ENCODE data around the gene BAHCC1.
A peak's percentile ranks its signal among the peaks of the same experiment; 100 is the strongest.

The BAHCC1 gene

DNA sequence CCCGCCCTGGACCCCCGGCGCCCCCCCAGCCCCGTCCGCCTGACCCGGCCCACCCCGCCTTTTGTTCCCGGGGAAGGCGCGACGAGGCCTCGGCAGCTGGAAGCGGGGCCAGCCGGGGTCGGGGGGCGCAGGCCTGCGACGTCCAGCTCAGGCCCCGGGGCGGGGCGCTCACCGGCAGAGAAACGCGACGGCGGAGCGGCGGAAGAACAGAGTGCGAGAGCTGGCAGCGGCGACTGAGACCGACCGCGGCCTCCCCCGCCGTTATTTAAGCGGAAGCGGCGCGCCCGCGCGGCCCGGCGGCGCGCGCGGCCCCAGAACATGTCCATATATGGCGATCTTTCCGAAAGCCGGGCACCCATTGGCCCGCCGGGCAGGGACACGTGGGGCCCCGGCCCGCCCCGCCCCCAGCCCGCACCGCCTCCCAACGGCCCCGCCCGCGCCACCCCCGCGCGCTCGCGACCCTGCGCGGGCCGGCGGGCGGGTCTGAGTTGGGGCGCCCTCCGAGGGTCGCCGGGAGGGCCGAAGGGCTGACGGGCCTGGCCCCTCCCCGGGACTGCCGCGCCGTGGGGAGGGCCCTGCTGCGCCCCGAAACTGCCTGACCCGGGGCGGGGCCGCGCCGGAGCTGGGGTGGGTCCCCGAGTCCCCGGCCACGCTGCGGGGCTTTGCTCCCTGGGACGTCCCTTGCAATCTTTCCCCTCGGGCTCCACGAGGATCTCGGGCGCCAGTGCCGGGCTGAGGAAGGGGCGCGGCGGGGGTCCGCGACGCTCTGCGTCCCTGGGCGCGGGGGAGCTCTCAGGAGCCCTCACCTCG lies 117.5 kb downstream of the BAHCC1 start, which contains the start of gene ACTG1:
ACTG1 (minus strand) TSS at position 238 of the 810 bp plus-strand sequence. CDS start 445 bp downstream, outside the sequence.
- Histone ChIP-seq H3K27me3 (ENCODE audit: insufficient read depth, low read length) (no peaks in the 10 kb centered on the region), H3K4me1 (ENCODE audit: insufficient read depth, low read length) (peaks cover 11% of the 10 kb centered on the region; the same call in 1 of the 2 replicates), H3K9me3 (ENCODE audit: insufficient read depth, low read depth, low read length) (no peaks in the 10 kb centered on the region), H3K4me3 (ENCODE audit: low read length) (peak within 1 kb of the TSS; percentile 98), H3K36me3 (ENCODE audit: insufficient read depth, low read length) (peaks cover 39% of the 10 kb centered on the region), H3K27ac (ENCODE audit: low read depth, low read length) (peak within 1 kb of the TSS; percentile 99), H3K9ac (ENCODE audit: low read depth, low read length) (peak within 1 kb of the TSS; percentile 98)
- WGBS, result under 1% methylated on average over 111 of the region's 111 CpGs

DNA sequence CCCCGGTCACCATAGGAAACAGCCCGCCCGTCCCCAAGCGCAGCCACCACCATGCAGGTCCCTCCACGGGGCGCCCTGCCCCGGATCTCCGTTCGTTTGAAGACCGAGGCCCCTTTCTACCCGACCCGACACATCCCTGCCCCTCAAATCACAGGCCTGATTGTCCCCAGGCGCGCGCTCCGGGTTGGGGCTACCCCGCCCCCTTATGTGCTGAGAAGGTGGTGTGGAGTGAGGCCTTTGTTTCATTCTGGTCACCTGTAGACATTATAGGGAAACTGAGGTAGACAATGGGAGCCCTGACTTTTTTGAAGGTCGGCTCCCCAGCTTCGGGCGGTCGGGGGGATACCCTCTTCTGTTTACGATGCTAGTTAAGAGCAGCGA lies 118.1 kb downstream of the BAHCC1 start:
- H3K4me1 ChIP-seq (ENCODE audit: insufficient read depth, low read length), result peaks cover 17% of the 10 kb centered on the region; the same call in 1 of the 2 replicates
- peaks cover 4% of the 10 kb centered on the region for H3K27me3 ChIP-seq (ENCODE audit: insufficient read depth, low read length)
- WGBS, result 2% methylated on average over 23 of the region's 23 CpGs
- peaks cover 39% of the 10 kb centered on the region for H3K36me3 ChIP-seq (ENCODE audit: insufficient read depth, low read length)
- H3K9me3 ChIP-seq (ENCODE audit: insufficient read depth, low read depth, low read length), result no peaks in the 10 kb centered on the region
- H3K4me3 ChIP-seq (ENCODE audit: low read length), result peak overlapping the region; percentile 98
- H3K9ac ChIP-seq (ENCODE audit: low read depth, low read length), result peak overlapping the region; percentile 96
- H3K27ac ChIP-seq (ENCODE audit: low read depth, low read length), result peak overlapping the region; percentile 99

DNA sequence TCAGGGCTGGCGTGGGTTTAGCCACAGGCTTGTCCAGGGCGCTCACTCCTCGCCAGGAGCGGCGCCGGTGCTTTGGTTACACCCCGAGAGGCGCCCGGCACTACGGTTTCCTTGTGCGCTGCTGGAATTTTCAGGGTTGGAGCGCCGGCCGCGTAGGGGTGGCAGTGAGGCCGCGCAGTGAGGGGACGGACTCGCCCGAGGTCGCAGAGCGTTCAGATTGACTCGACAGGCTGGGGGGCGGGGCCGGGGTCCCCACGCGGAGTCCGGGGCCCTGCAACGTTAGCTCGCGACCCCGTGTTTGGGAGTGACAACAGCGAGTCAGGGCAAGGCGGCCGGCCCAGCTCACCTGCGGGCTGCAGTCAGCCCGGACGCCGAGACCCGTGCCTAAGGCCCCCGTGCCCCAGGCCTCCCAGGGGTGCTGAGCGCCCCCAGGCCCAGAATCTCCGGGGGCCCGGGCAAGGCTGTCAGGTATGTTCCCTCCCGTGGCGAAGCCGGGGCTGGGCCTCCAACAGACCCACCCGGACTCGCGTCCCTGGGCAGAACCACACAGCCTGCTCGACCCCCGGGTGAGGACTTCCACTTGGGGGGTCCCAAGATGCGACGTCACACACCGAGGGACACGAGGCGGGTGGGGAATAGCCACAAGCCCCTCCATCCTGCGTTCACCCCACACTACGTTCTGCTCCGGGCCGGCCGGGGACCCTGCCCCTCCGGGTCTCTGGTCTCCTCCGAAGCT lies 118.7 kb downstream of the BAHCC1 start:
- 1% methylated on average over 64 of the region's 64 CpGs for whole genome bisulfite sequencing
- H3K36me3 ChIP-seq (ENCODE audit: insufficient read depth, low read length), result peaks cover 37% of the 10 kb centered on the region
- H3K4me1 ChIP-seq (ENCODE audit: insufficient read depth, low read length), result peaks cover 17% of the 10 kb centered on the region; the same call in 1 of the 2 replicates

DNA sequence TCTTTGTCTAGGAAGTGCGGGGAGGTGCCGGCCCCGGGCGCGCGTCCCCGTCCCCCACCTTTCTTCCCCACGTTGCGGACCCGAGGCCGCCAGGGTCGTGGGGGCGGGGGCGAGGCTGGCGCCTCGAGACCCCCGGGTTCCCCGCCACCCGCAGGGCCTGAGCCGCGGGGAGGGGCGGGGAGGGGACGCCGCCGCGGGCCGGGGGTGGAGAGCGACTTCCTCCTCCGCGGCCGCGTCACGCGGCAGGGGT lies 119.2 kb downstream of the BAHCC1 start:
- under 1% methylated on average over 34 of the region's 34 CpGs for WGBS
- Histone ChIP-seq H3K4me3 (ENCODE audit: low read length) (peak overlapping the region; percentile 98), H3K9me3 (ENCODE audit: insufficient read depth, low read depth, low read length) (no peaks in the 10 kb centered on the region), H3K27ac (ENCODE audit: low read depth, low read length) (peak overlapping the region; percentile 99), H3K9ac (ENCODE audit: low read depth, low read length) (peak overlapping the region; percentile 96), H3K4me1 (ENCODE audit: insufficient read depth, low read length) (peaks cover 17% of the 10 kb centered on the region; the same call in 1 of the 2 replicates), H3K36me3 (ENCODE audit: insufficient read depth, low read length) (peaks cover 32% of the 10 kb centered on the region), H3K27me3 (ENCODE audit: insufficient read depth, low read length) (peaks cover 15% of the 10 kb centered on the region)

More for the DNA sequence above, 118.7 kb downstream of the BAHCC1 start:
- Histone ChIP-seq H3K27me3 (ENCODE audit: insufficient read depth, low read length) (peaks cover 10% of the 10 kb centered on the region), H3K9me3 (ENCODE audit: insufficient read depth, low read depth, low read length) (no peaks in the 10 kb centered on the region), H3K9ac (ENCODE audit: low read depth, low read length) (peak overlapping the region; percentile 96), H3K27ac (ENCODE audit: low read depth, low read length) (peak overlapping the region; percentile 99), H3K4me3 (ENCODE audit: low read length) (peak overlapping the region; percentile 98)

DNA sequence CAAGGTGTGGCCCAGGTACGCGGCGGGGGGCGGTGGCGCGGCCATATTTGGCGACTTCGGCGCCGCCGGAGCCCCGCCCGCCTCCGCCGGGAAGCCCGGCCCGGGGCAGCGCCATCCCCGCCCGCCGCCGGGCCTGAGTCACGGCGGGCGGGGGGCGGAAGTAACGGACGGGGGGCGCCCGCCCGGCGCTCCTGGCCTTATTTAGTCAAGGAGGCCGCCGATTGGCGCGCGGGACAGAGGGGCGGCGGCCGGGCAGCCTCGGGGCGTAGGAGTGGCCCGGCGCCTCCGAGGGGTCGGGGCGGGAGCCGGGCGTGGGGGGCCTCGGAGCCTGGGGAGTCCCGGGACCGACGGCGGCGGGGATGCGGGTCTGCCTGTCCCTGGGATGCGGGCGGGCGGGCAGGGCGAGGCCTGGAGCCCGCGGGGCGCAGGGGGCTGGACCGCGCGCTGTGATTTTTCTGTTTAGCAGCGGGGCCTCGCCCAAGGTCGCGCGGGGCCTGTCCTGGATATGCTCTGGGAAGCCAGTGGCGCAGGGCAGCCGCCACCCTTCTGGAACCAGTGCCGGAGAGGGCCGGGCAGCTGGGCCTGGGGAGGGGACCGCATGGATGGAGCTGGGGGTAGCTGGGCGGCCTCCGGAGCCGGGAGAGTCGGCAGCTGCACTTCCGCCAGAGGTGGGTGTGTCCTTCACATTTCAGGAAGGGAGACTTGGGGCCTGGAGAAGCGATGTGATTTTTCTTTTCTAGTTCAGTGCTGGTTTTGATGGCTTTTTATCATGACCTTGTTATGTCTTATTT lies 119.7 kb downstream of the BAHCC1 start:
- Histone ChIP-seq H3K4me3 (ENCODE audit: low read length) (peak overlapping the region; percentile 98), H3K36me3 (ENCODE audit: insufficient read depth, low read length) (peaks cover 27% of the 10 kb centered on the region), H3K27me3 (ENCODE audit: insufficient read depth, low read length) (peaks cover 20% of the 10 kb centered on the region), H3K4me1 (ENCODE audit: insufficient read depth, low read length) (peaks cover 19% of the 10 kb centered on the region; the same call in 1 of the 2 replicates), H3K27ac (ENCODE audit: low read depth, low read length) (peak overlapping the region; percentile 99), H3K9ac (ENCODE audit: low read depth, low read length) (peak overlapping the region; percentile 96), H3K9me3 (ENCODE audit: insufficient read depth, low read depth, low read length) (no peaks in the 10 kb centered on the region)
- WGBS, result under 1% methylated on average over 82 of the region's 82 CpGs

DNA sequence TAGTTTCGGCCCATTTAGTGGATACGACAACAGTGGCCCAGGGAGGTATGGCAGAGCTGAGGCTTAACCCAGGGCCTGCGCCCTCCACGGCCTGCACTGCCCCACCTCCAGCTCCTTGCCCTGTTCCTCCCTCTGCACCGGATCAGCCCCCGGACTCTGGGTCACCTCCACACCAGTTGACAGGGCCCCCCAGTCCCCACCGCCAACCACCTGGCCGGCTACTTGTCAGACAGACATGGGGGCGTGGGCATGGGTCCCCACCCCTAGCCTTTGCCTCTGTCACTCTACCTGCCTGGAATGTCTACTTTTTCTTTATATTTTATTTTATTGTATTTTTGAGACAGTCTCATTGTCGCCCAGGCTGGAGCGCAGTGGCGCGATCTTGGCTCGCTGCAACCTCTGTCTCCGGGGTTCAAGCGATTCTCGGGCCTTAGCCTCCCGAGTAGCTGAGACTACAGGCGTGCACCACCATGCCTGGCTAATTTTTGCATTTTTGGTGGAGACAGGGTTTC lies 120.3 kb downstream of the BAHCC1 start:
- Histone ChIP-seq H3K9ac (ENCODE audit: low read depth, low read length) (peak overlapping the region; percentile 87), H3K4me1 (ENCODE audit: insufficient read depth, low read length) (peaks cover 25% of the 10 kb centered on the region; the same call in 1 of the 2 replicates), H3K4me3 (ENCODE audit: low read length) (peak overlapping the region; percentile 98), H3K27ac (ENCODE audit: low read depth, low read length) (peak overlapping the region; percentile 99), H3K27me3 (ENCODE audit: insufficient read depth, low read length) (peaks cover 27% of the 10 kb centered on the region), H3K9me3 (ENCODE audit: insufficient read depth, low read depth, low read length) (no peaks in the 10 kb centered on the region), H3K36me3 (ENCODE audit: insufficient read depth, low read length) (peaks cover 20% of the 10 kb centered on the region)
- WGBS, result 59% methylated on average over 19 of the region's 19 CpGs

Data from HUES64 (cell line).